Mononuclear cell (primary cell): ENCODE results near the gene OCA2. TPM values are rescaled to one million over a fixed set of nuclear protein-coding genes. Genes with fewer than 3 reads are reported as not detected.

Experiments used
- H3K27me3 ChIP-seq: 2 replicates; pipeline ENCODE4 v1.6.0; 2011; ENCODE audit warnings: low read length, control low read depth; ENCODE audit not compliant: insufficient read depth
- H3K4me1 ChIP-seq: 2 replicates; pipeline ENCODE4 v1.5.1; 2011; ENCODE audit warnings: mild to moderate bottlenecking, low read length, control low read depth; ENCODE audit not compliant: insufficient read depth
- H3K4me3 ChIP-seq: 2 replicates; pipeline ENCODE4 v1.5.1; 2011; ENCODE audit warnings: mild to moderate bottlenecking, low read length, moderate library complexity
- H3K9me3 ChIP-seq: 2 replicates; pipeline ENCODE4 v1.5.1; 2011; ENCODE audit warnings: low read depth, mild to moderate bottlenecking, control low read depth, low read length
- total RNA-seq: library from RNA; depleted of rRNA; stranded (reverse); fragments of >200 nt; gene quantifications from one replicate; pipeline ENCODE4 v1.2.3, GENCODE V29; 2012

Gene OCA2
- total RNA-seq, 1 donor, result 0.10 TPM

DNA sequence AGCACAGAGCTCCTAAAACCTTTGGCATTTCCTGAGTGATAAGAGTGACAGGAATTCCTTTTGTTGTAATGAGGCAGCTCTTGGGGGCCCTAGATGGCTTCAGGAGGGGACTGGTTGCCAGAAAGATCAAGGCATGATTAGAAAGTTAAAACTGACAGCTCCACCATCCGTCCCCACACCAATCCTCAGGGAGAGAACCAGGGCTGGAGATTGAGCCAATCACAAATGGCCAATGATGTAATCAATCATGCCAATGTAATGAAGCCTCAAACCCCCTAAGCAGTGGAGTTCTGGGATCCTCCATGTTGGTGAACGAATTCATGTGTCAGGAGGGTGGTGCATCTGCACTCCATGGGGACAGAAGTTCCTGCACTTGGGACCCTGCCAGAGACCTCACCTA, 265.1 kb downstream of the OCA2 start:
- H3K4me1 ChIP-seq, result no peaks in the 10 kb centered on the region
- H3K27me3 ChIP-seq, result no peaks in the 10 kb centered on the region
- no peak overlapping the region for H3K4me3 ChIP-seq
- no peaks in the 10 kb centered on the region for H3K9me3 ChIP-seq

DNA sequence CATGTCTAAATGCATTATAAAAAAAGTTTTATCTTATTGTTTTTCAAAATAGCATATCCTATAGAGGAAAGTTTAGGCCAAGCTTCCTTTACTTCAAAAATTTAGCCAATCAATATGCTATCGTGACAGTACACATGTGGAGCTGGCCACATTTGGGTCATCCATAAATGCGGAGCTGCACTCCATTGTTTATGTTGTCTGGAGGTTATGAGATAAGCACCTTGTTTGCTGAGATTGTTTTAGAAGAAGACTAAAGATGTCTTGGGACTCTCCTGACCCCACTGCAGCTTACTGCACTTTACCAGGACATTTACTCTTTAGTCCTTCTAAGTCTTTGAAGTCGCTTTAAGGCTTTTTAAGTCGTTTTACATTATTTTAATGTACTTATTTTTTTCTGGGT, 265.9 kb downstream of the OCA2 start:
- H3K9me3 ChIP-seq, result no peaks in the 10 kb centered on the region
- no peak overlapping the region for H3K4me3 ChIP-seq
- no peaks in the 10 kb centered on the region for H3K27me3 ChIP-seq
- no peaks in the 10 kb centered on the region for H3K4me1 ChIP-seq

DNA sequence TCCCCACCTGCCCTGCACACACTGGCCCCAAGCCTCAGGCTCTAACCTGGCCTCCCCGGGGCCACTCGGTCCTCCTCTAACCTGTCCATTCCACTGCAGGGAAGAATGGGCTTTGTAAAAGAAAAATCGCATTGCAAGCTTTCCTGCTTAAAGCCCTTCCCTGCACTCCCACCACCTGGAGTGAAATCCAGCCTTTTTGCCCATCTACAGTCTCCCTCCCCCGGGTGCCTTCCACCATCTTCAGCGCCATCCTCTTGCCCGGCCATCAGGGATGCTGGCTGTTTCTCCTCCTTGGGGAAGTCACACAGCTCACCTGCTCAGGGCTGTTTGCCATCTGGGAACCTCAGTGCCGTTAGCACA, 266.9 kb downstream of the OCA2 start:
- Histone ChIP-seq H3K4me3 (no peak overlapping the region), H3K4me1 (no peaks in the 10 kb centered on the region), H3K27me3 (no peaks in the 10 kb centered on the region), H3K9me3 (no peaks in the 10 kb centered on the region)

DNA sequence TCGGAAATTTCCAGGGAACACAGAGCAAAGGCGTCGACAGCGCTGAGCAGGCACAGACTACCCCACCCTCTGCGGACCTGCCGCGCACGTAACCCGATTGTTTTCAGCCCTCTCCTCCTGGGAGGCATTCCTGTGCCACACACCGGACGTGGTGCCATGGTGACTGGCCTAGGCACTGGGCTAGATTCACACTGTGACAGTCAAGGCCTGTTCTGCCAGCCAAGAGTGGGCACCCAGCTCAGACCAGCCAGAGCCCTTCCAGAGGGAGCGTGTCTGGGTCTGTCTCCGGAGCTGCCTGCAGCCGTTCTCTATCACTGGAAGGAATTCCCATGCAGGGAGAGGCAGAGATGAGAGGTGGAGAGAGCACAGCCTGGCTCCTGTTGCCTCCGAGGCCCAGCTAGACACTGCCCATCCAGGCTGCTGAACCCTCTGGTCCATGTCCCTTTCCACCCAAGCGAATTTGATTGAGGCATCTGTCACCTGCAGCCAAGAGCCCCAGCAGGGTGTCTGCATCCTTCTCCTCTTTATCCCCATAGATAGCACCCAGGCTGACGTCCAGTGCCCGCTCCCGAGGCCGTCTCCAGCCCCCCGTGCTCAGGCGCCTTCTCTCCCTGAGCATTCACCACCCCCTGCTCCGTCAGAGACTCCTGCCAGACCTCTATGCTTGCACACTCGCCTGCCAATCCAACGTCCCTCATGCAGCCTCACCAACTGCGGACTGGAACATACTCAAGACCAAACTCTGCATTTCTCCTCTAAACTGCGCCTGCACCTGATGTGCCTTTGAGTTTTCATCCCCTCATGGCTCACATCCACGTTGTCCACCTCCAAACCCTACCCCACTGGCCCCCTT, 267.5 kb downstream of the OCA2 start:
- no peaks in the 10 kb centered on the region for H3K4me1 ChIP-seq
- no peaks in the 10 kb centered on the region for H3K27me3 ChIP-seq
- no peak overlapping the region for H3K4me3 ChIP-seq
- H3K9me3 ChIP-seq, result no peaks in the 10 kb centered on the region

DNA sequence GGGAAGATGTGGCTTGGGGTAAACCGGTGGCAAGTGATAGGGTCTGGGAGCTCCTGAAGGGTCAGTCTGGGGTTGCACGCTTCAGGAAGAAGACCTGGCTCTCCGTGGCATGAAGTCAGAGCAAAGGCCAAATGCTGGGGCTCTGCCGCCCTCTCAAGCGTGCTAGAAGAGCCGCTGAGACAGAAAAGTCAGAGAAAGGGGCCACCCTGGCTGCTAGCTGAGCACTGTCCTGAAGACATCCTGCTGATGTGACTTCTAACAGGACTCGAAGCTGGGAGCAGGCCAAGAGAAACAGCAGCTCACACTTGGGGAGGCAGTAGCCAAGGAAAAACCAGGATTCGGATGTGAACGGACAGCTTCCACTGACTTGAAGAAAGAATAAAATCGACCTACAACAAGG, 270.4 kb downstream of the OCA2 start:
- no peak overlapping the region for H3K4me3 ChIP-seq
- no peaks in the 10 kb centered on the region for H3K9me3 ChIP-seq
- H3K27me3 ChIP-seq, result no peaks in the 10 kb centered on the region
- no peaks in the 10 kb centered on the region for H3K4me1 ChIP-seq

DNA sequence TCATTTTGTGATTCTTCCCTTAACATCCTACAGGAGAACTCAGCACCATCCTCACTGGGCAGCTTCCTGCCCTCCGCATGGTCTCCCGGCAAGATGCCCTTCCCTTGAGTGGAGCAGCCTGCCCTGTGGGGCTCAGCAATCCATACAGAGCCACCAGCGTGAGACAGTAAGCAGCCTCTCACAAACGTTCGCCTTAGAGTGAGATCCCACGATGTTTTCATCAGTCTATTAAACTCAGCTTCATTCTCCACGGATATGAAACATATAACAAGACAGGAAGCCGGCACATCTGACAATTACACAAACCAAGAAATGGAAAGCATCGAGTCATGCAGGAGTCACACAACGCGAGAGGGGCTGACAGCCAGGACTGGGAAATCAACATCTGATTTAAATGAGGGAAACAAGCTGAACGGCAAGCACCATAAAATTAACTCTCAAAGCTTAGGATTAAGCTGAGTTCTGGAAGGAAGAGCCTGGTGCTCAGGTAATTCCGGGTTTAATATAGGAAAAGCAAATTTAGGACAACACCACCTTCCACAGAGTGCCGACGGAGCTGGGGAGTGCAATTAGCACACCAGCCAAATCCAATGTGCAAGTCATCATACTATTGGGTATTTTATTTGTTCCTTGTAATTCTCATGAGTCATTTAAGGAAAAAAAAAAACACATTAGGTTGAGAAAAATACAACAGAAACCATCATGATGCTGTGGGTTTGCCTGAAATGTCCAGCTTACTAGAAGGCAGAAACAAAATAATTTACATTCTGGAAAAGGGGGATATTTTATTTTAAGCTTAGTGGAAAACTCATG, 272.0 kb downstream of the OCA2 start:
- H3K27me3 ChIP-seq, result no peaks in the 10 kb centered on the region
- no peak overlapping the region for H3K4me3 ChIP-seq
- no peaks in the 10 kb centered on the region for H3K4me1 ChIP-seq
- H3K9me3 ChIP-seq, result no peaks in the 10 kb centered on the region

DNA sequence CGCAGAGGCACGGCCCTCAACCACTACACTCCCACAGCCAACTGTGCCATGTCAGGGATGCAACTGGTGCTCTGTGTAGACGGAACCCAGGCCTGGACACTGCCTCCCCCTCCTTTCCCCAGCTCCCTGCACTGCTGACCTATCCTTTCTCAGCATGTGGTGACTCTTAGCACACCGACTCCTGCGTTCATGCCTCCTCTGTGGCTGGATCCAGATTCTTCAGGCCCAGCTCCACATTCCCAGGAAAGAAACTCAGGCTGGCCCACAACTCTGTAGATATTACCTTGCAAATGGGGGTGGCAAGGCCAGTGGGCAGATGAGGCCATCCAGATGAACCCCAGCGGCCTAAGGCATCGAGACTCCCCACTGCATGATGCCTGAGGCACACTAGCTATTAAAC, 272.7 kb downstream of the OCA2 start:
- Histone ChIP-seq H3K4me1 (no peaks in the 10 kb centered on the region), H3K27me3 (no peaks in the 10 kb centered on the region), H3K4me3 (no peak overlapping the region), H3K9me3 (no peaks in the 10 kb centered on the region)

DNA sequence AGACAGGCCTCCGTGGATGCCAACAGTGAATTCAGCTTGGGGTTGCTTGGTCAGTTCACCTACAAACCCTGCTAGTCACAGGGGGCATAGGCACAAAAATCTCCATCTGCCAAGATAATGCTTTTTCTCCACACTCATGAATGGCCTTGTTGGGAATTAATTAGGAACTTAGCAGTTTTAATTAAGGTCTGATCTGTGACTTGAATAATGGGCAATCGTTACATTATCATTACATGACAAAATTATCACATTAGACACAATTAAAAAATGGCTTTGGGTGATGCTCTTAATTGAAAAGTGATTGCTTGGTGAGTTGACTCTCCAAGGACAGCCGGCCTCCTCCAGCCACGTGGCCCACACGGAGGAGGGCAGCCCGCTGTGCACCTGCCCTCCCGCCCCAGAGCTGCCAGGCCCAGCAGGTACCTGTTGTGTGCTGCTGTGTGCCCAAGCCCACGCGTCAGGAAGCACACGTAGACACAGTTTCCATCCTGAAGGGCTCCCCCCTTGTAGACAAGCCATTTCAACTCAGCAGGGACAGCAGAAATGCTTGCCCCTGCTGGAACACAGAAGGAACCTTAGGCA, 274.2 kb downstream of the OCA2 start:
- H3K4me1 ChIP-seq, result no peaks in the 10 kb centered on the region
- no peak overlapping the region for H3K4me3 ChIP-seq
- H3K27me3 ChIP-seq, result no peaks in the 10 kb centered on the region
- H3K9me3 ChIP-seq, result no peaks in the 10 kb centered on the region

DNA sequence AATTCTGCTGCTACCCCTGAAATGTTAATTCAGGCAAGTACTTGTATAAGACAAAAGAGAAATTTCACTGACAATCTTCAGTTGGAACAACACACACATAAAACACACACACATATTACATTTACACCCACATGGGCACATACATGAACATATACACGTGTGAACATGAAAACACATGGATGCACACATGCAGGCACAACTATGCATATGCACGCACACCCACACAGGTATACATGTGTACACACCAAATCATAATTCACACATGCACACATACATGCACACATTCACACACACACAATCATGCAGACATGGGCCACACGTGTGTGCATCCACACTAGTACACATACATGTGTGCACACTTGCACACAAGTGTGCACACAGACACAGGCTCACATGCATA, 277.8 kb downstream of the OCA2 start:
- Histone ChIP-seq H3K4me1 (no peaks in the 10 kb centered on the region), H3K4me3 (no peak overlapping the region), H3K9me3 (no peaks in the 10 kb centered on the region), H3K27me3 (no peaks in the 10 kb centered on the region)

DNA sequence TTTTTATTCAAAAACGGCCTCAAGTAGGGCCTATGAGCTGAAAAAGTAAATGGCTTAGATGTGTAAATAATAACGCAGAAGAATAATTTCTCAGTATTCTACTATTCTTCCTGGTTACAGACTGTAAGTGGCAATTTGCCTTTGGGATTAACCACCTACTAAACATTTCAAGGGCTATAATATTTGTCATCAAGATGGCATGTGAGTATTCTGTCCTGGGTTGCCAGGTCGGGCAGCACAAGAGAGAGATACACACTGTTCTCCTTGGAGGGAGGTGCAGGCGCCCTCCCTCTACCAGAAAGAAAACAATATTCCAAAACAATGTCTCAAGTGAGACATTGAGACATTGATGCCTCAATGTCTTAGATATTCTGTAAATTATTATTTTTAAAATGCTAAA, 278.4 kb downstream of the OCA2 start:
- Histone ChIP-seq H3K4me3 (no peak overlapping the region), H3K27me3 (no peaks in the 10 kb centered on the region), H3K9me3 (no peaks in the 10 kb centered on the region), H3K4me1 (no peaks in the 10 kb centered on the region)

DNA sequence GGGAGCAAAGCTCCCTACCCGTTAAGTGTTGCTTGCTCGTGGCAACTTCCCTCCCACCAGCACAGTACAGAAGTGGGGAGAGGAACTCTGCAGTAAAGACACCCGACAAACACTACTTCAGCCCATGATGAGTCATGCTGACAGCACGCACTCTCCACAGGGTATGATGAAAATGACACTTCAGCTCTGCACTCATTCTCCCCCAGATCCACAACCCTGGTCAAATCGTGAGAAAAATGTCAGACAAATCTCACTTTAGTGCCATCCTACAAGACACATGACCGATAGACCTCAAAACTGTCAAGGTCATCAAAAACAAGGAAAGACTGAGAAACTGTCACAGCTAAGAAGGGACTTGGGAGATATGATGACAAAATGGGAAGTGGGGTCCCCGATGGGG, 278.9 kb downstream of the OCA2 start:
- Histone ChIP-seq H3K4me1 (no peaks in the 10 kb centered on the region), H3K9me3 (no peaks in the 10 kb centered on the region), H3K4me3 (no peak overlapping the region), H3K27me3 (no peaks in the 10 kb centered on the region)

DNA sequence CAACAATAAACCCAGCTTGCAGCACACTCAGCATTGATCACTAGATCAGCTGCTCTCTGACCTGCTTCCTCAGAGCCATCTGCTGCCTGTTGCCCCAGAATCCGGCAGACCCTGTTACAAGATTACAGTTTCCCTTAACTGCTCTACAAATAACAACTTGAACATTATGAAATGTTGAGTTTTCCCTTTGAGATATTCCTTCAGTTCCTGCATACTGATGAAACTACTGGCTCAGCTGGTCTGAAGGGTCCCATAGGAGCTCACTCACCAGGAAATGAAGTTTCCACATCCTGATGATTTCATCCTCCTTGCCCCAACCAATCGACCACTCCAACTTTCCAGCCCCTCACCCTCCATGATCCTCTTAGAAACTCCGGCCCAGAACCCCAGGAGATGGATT, 281.9 kb downstream of the OCA2 start:
- Histone ChIP-seq H3K4me1 (no peaks in the 10 kb centered on the region), H3K27me3 (no peaks in the 10 kb centered on the region), H3K9me3 (no peaks in the 10 kb centered on the region), H3K4me3 (no peak overlapping the region)

DNA sequence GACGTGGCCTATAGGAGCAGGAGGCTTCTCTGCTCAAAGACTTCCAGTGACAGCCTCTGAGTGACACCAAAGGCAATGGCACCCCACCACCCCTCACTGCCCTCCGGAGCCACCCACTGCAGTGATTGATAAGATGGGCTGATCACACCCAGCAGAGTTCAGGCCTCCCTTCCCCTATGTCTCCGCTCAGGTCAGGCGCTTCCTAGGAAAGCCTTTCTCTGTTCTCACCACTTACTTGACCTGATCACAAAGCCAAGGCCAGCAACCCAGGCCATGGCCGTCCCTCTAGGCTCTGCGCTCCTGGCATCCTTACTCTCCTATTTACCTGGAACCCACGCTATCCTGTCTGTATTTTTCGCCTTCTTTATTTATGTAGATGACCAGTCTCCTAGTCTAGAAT, 282.3 kb downstream of the OCA2 start:
- H3K4me3 ChIP-seq, result no peak overlapping the region
- H3K9me3 ChIP-seq, result no peaks in the 10 kb centered on the region
- no peaks in the 10 kb centered on the region for H3K4me1 ChIP-seq

DNA sequence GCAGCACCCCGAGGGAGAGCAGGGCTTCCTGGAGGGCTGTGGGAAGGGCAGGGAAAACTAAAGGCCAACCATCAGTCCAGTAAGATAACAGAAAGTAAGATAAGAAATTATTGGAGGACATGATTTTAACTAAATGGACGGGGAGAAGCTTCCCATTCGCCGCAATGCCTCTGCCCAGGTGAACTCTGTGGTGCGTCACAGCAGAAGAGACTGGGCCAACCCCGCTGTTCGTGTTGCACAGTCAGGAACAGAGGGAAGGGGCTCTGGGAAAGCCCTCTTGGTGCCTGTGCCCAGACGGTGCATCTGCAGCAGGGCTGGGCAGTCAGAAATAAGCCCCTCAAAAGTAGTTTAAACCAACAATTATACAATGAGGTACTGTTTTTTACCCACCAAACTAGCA, 284.1 kb downstream of the OCA2 start:
- Histone ChIP-seq H3K9me3 (no peaks in the 10 kb centered on the region), H3K4me1 (no peaks in the 10 kb centered on the region)

More for the DNA sequence above, 282.3 kb downstream of the OCA2 start:
- H3K27me3 ChIP-seq, result no peaks in the 10 kb centered on the region

DNA sequence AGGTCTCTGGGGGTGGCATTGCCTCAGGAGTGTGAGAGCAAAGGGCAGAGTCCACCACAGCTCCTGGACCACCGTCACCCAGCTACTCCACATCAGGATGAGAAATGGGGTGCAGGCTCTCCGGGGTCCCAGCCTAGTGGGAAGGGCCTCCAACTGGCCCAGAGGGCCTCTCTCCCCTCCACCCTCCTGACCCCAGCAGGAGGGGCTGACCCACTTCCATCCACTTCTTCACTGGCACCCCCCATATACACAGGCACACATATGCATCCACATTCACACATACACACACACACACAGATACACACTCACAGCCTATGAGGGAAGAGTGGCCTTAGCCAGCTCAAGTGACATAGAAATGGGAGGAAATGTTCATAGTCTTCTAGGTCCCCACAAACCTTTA, 286.0 kb downstream of the OCA2 start:
- H3K9me3 ChIP-seq, result no peaks in the 10 kb centered on the region
- no peaks in the 10 kb centered on the region for H3K27me3 ChIP-seq
- no peak overlapping the region for H3K4me3 ChIP-seq
- no peaks in the 10 kb centered on the region for H3K4me1 ChIP-seq

More for the DNA sequence above, 284.1 kb downstream of the OCA2 start:
- no peaks in the 10 kb centered on the region for H3K27me3 ChIP-seq
- H3K4me3 ChIP-seq, result no peak overlapping the region
